ENCODE data around the gene LRCH1. TPM values are rescaled to one million over a fixed set of nuclear protein-coding genes. Genes with fewer than 3 reads are reported as not detected.
A peak's percentile ranks its signal among the peaks of the same experiment; 100 is the strongest.

LRCH1 gene
- total and polyA plus RNA-seq, 2 experiments from 2014 or later: 3.9 to 9.2 TPM

GRCh38 chr13:46621133-46621532 is 68.2 kb downstream of the LRCH1 start:
- ATAC-seq (no peak), DNase-seq (ENCODE audit: low spot score) (no peak)
- H3K4me3 Mint-ChIP-seq: no peak overlapping the region; the same call in 2 of the 3 replicates
- peak overlapping the region; percentile 63 for H3K4me2 ChIP-seq
- 0 out of 2 replicates have a peak overlapping the region, but pooled peaks have one; percentile 21 for H3K4me3 ChIP-seq
- peaks cover 54% of the 10 kb centered on the region for H3K79me2 ChIP-seq (replicated peaks; ENCODE audit: insufficient read depth)
- no peaks in the 10 kb centered on the region for H3K27me3 ChIP-seq (ENCODE audit: insufficient read depth)
- H3K9me2 ChIP-seq (ENCODE audit: insufficient read depth): no peaks in the 10 kb centered on the region
- no peaks in the 10 kb centered on the region; the same call in 1 of the 2 replicates for H4K20me1 ChIP-seq (replicated peaks; ENCODE audit: insufficient read depth)
- H3F3A ChIP-seq (replicated peaks; ENCODE audit: low read depth): no peaks in the 10 kb centered on the region
- peak overlapping the region; percentile 56; the same call in 1 of the 2 replicates for H3K27ac ChIP-seq (ENCODE audit: low read depth)
- no peaks in the 10 kb centered on the region for H3K36me3 Mint-ChIP-seq (ENCODE audit: low read depth)
- H2AFZ ChIP-seq: no peak overlapping the region
- no peaks in the 10 kb centered on the region for H3K36me3 ChIP-seq (ENCODE audit: insufficient read depth)
- TF ChIP-seq POLR2AphosphoS5 (IDR thresholded peaks at IDR 0.05; ENCODE audit: low read depth) (no peak), ZNF114 (CRISPR knock-in tag; IDR thresholded peaks at IDR 0.05) (no peak), ZNF331 (CRISPR knock-in tag; IDR thresholded peaks at IDR 0.05; ENCODE audit: low read depth) (no peak), ETS1 (IDR thresholded peaks at IDR 0.05) (no peak), CTCF (conservative IDR thresholded peaks at IDR 0.05; ENCODE audit: low read depth in 2 of 2) (no peak), CREB1 (CRISPR knock-in tag; IDR thresholded peaks at IDR 0.05; ENCODE audit: low read depth) (no peak), NANOG (IDR thresholded peaks at IDR 0.05; ENCODE audit: borderline replicate concordance) (no peak)
- H3K4me1 Mint-ChIP-seq: peaks cover 66% of the 10 kb centered on the region
- peaks cover 63% of the 10 kb centered on the region for H3K4me1 ChIP-seq (ENCODE audit: insufficient read depth)
- H3K9me3 Mint-ChIP-seq: no peaks in the 10 kb centered on the region
- H3K27me3 Mint-ChIP-seq (ENCODE audit: insufficient read depth, low read depth, poor library complexity): peaks cover 5% of the 10 kb centered on the region
- H3K27ac Mint-ChIP-seq: no peak overlapping the region

GRCh38 chr13:46621792-46622629 is 69.0 kb downstream of the LRCH1 start:
- 0 out of 2 replicates have a peak overlapping the region, but pooled peaks have one; percentile 5 for H3K27ac ChIP-seq (ENCODE audit: low read depth)
- H3K9me3 Mint-ChIP-seq: no peaks in the 10 kb centered on the region
- no peak overlapping the region for H2AFZ ChIP-seq
- no peak overlapping the region for H3K4me3 ChIP-seq
- no peaks in the 10 kb centered on the region; the same call in 1 of the 2 replicates for H4K20me1 ChIP-seq (replicated peaks; ENCODE audit: insufficient read depth)
- no peak overlapping the region for H3K4me3 Mint-ChIP-seq
- H3K36me3 ChIP-seq (ENCODE audit: insufficient read depth): no peaks in the 10 kb centered on the region
- H3K27ac Mint-ChIP-seq: no peak overlapping the region
- peaks cover 58% of the 10 kb centered on the region for H3K4me1 ChIP-seq (ENCODE audit: insufficient read depth)
- H3K36me3 Mint-ChIP-seq (ENCODE audit: low read depth): no peaks in the 10 kb centered on the region
- DNase-seq (ENCODE audit: low spot score) (no peak), ATAC-seq (no peak)
- peak overlapping the region; percentile 63 for H3K4me2 ChIP-seq
- H3K79me2 ChIP-seq (replicated peaks; ENCODE audit: insufficient read depth): peaks cover 55% of the 10 kb centered on the region
- H3K27me3 ChIP-seq (ENCODE audit: insufficient read depth): no peaks in the 10 kb centered on the region
- no peaks in the 10 kb centered on the region for H3F3A ChIP-seq (replicated peaks; ENCODE audit: low read depth)
- H3K4me1 Mint-ChIP-seq: peaks cover 62% of the 10 kb centered on the region
- peaks cover 5% of the 10 kb centered on the region for H3K27me3 Mint-ChIP-seq (ENCODE audit: insufficient read depth, low read depth, poor library complexity)
- H3K9me2 ChIP-seq (ENCODE audit: insufficient read depth): no peaks in the 10 kb centered on the region
- no peak for TF ChIP-seq EZH2phosphoT487 (IDR thresholded peaks at IDR 0.05; ENCODE audit: unreplicated experiment)
- TF ChIP-seq CTCF (conservative IDR thresholded peaks at IDR 0.05; ENCODE audit: low read depth in 2 of 2): no peak
- no peak for TF ChIP-seq JUNB (IDR thresholded peaks at IDR 0.05; ENCODE audit: unreplicated experiment)
- TF ChIP-seq EZH2 (IDR thresholded peaks at IDR 0.05; ENCODE audit: low read depth, unreplicated experiment): no peak
- TF ChIP-seq POLR2AphosphoS5 (IDR thresholded peaks at IDR 0.05; ENCODE audit: low read depth): no peak
- TF ChIP-seq CREB1 (CRISPR knock-in tag; IDR thresholded peaks at IDR 0.05; ENCODE audit: low read depth): no peak
- no peak for TF ChIP-seq ZNF331 (CRISPR knock-in tag; IDR thresholded peaks at IDR 0.05; ENCODE audit: low read depth)
